GM20431 (cell line): ENCODE results near the gene PANK4.

Source experiments
- in situ Hi-C: fragments of 300-500 bp; cut with MseI, MboI; formaldehyde crosslinking; loops from one replicate; pipeline ENCODE4 v1.15.0; 2020; ENCODE audit warnings: low sequenced_read_pairs; ENCODE audit not compliant: unreplicated experiment

The PANK4 gene

DNA sequence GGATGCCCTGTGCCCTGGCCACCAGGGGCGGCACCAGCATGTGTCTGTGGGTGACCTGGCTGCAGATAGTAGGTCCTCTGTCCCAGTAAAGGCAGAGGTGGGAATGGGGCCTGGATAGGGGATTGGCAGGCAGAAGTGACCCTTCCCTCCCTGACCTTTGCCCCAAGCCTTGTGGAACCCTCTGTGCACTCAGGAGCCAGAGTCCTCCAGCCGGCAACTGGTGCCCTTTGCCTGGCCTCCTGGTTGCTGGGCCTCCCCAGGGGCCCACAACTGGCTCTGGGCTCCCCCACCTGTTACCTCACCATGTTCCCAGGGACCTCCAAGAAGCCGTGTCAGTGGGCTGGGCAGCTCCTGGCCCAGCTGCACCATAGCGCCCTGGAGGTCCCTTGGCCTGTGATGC, 40.4 kb downstream of the PANK4 start:
- in situ Hi-C loops: no loop called here

DNA sequence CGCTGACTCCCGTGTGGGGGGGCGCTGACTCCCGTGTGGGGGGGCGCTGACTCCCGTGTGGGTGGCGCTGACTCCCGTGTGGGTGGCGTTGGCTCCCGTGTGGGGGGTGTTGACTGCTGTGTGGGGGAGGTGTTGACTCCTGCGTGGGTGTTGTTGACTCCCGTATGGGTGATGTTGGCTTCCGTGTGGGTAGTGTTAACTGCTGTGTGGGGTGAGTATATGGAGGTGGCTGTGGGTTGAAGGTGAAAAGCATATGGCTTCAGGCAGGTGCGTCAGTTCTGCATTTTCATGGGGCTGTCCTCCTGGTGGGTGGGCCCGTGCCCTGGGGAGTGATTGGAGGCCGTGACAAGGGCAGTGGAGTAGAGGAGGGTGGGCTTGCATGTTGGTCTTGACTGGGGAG, 42.4 kb downstream of the PANK4 start:
- in situ Hi-C loops: no loop called here

DNA sequence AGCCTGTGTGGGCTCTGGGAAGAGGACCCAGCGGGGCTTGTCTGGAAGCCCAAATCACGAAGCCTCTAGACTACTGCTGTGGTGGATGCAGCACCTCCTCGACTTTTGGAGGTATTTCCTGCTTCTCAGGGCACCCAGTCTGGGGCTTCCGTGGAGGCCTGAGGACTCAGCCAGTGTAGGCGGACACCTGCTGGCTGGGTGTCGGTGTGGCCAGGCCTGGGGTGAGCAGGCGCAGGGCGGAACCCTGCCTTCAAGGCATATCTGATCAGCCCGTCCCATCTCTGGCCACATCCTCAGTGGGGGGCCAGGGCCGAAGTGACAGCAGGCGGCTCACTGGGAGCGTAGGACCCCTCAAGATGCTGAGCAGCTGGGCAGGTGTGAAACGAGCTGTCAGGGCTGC, 43.4 kb downstream of the PANK4 start:
- in situ Hi-C loops: no loop called here

GRCh38 chr1:2482588-2482987, 43.8 kb downstream of the PANK4 start:
- in situ Hi-C loops: no loop called here

DNA sequence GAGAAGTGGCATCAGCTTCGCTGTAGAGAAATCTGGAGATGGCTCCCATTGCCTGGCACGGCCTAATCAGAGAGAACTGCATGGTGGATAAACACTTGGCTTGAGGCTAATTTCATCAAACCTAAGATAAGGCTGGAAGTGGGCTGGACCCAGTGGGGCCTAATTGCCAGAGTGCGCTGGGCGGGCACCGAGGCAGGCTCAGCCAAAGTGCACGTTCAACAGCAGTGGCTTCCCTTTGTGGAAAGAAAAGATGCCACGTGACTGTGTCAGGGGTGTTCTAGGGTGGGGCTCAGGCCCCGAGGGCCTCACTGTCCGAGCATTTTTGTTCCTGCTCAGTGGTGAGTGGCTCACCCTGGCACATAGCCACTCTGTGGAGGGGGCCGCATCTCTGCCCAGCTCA, 44.5 kb downstream of the PANK4 start:
- in situ Hi-C loops: no loop called here

DNA sequence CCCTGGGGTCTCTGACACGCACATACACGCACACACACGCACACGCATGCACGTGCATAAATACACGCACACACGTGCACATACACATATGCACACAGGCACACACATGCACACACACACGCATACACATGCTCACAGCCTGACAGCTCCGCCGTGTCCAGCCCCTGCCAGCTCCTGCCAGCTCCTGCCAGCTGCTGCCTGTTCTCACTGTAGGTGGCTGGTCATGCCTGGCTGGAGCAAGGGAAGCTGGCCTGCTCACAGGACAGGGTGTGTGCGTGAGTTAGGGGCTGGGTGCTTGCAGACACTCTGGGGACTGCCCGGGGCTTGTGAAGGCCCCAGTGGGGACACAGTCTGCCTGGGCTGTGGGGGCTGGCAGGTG, 45.4 kb downstream of the PANK4 start:
- in situ Hi-C loops: no loop called here

DNA sequence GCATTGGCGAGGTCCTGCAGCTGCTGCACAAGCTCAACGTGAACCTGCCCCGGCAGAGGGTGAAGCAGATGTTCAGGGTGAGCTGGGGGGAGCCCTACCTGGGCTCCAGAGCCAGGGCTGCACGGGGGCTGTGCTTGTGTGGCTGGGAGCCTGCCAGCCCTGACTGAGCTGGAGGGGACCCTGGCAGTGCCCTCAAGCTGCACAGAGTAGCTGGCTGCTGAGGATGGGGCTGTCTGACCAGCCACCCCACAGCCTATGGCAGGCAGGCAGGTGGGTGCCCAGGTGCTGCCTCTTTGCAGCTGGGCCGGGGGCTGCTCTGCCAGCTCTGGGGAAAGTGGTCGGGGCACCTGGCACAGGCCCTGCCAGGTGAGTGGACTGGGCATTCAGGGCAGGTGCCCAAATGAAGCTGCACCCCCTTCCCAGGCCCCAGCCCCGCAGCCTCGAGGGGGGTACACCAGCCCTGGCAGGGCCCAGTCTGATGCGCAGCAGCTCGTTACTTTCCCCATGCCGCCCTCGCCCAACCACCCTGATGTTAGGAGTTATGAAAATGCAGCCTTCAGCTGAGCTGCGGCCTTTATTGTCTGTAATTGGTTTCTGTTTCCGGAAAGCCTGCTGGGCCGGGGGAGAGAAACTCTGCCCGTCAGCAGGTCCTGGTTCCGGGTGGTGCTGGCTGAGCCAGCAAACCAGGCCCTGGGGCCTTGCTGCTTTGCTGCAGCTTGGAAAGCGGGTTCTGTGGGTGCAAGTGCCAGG, 46.0 kb downstream of the PANK4 start:
- in situ Hi-C loops: no loop called here

DNA sequence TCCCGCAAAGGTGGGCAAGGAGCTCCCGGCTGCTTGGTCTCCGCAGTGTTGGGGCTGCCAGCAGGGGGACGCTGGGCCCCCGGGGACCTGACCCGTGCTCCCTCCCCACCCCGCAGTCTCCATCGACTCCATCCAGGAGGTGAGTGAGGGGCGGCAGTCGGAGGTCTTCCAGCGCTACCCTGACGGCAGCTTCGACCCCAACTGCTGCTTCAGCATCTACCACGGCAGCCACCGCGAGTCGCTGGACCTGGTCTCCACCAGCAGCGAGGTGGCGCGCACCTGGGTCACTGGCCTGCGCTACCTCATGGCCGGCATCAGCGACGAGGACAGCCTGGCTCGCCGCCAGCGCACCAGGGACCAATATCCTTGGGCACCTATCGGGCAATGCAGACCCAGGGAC, 46.8 kb downstream of the PANK4 start:
- in situ Hi-C loops: no loop called here

DNA sequence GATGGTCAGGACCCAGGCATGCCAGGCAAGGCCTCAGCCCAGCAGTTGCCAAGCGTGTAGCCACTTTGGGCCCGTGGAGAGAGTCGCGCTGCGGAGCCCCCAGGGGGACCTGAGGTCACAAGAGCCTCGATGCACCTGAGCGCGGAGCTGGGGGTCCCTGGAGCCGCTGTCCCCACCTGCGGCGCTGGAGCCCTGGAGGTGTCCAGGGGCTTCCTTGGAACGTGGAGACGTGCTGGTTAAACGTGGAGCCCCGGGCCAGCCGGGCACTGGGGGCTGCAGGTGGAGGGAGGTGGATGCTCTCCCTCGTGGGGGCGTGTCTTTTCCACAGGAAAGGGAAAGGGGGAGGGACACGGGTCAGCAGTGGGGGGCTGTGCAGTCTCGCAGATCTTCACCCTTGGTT, 47.2 kb downstream of the PANK4 start:
- in situ Hi-C loops: no loop called here

DNA sequence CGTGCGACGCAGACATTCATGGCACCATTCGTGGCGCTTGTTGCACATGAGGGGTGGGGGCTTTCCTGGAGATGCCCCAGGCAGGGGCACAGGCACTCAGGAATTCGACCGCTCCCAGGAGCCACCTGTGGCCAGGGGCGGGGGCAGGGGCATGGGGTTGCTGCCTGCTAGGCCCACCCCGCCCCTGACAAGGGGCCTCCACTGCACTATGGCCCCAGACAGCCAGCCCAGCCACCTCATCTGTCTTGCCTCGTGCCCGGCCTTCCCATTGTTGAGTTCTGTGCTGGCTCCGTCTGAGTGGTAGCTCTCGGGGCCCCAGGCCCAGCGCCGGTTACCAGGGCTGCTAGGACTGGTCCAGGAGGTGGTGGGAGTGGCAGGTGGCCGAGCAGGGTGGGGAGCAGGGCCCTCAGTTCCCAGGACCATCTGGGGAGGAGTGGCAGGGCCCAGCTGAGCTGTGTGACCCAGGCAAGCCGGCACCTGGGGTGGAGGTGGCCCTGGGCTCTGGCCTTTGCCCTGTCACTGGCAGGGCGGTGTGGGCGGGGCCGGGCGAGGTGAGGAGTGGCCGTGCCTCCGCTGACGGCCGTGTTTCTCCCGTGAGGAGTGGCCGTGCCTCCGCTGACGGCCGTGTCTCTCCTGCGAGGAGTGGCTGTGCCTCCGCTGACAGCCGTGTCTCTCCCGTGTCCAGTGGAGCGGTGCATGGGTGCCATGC, 48.5 kb downstream of the PANK4 start:
- in situ Hi-C loops: no loop called here

- in situ Hi-C loops: no loop called here
Measured at GRCh38 chr1:2477309-2477708, 49.1 kb downstream of the PANK4 start.

DNA sequence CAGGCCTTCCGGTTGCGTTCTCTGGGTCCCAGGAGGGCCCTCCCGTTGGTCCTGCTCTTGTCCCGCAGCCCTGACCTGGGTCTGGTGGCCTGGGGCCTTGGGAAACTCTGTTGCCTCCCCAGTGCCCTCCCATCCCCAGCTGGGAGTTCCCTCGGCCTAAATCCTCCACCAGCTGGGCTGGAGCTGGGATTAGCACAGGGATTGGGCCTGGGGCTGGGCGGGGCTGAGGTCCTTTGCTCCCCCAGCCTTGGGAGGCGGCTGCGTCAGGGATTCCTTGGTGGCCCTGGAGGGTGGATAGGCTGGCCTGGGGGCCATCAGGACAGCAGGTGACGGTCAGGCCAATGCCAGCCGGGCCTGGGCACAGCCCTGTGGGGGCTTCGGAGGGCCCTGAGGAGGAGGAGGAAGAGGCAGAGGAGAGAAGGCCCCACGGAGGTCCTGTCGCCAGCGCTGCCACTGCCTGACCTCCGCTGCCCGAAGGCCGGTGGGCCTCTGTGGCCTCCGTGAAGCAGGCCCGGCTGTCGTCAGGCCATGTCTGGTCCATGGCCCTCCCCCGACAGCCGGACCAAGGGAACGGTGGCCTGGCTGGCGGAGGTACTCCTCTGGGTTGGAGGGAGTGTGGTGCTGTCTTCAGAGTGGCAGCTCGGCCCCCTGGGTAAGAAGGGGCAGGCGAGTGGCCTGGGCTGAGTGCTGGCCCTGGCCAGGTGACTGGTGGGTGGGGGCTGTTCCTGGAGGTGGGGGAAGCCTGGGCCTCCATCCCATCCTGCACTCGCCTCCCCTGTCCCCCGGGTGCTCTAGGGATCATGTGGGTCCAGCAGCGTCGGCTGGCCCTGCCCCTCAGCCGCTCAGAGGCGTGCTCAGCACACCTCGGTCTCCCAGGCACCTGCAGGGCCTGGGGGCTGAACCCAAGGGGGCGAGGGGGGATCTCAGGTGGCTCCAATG, 50.1 kb downstream of the PANK4 start, which contains the start of gene PLCH2:
PLCH2 (plus strand) TSS at position 229 of the 939 bp plus-strand sequence; CDS start at position 529, 300 bp downstream.
- in situ Hi-C loops: no loop called here

- in situ Hi-C loops: no loop called here
Measured at GRCh38 chr1:2475571-2475970, 50.8 kb downstream of the PANK4 start.

- in situ Hi-C loops: no loop called here
Measured at GRCh38 chr1:2474933-2475371, 51.4 kb downstream of the PANK4 start.

- in situ Hi-C loops: no loop called here
Measured at GRCh38 chr1:2474104-2474844, 52.1 kb downstream of the PANK4 start.

GRCh38 chr1:2473198-2473597, 53.2 kb downstream of the PANK4 start:
- in situ Hi-C loops: no loop called here

- in situ Hi-C loops: no loop called here
Measured at GRCh38 chr1:2472561-2473177, 53.7 kb downstream of the PANK4 start.

DNA sequence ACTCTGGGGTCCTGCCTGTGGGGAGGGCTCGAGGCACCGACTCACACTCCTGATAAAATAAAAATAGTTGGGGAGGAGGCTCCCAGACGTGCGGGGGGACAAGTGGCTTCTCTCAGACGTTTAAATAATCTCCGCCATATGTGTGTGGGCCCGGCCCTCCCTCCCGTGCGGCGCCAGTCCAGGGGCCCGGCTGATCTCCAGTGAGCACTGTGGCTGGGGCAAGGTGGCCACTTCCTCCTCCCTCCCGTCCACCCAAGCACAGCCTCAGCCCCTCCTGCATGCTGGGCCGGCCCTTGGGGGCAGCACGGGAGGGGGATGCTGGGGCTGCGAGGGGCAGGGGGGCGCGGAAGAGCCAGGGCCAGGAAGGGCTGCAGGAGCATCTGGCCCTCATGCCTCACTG, 54.3 kb downstream of the PANK4 start:
- in situ Hi-C loops: no loop called here

DNA sequence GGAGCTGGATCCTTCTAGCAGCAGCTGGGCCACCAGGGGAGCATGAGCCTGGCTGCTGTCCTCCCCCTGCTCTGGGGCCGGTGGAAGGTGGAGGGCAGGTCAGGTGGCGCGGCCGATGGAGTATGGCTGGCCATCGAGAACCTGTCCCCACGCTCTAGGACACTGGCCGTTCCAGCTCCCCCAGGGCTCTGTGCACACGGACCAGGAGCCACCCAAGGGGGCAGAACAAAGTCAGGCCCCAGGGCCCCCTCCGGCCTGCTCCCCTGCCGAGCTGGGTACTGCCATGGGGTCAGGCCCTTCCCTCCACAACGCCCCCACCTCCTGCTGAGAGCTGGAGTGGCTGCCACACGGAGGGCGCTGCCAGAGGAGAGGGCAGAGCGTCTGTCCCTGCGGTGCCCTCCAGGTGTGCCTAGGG, 54.8 kb downstream of the PANK4 start:
- in situ Hi-C loops: no loop called here

DNA sequence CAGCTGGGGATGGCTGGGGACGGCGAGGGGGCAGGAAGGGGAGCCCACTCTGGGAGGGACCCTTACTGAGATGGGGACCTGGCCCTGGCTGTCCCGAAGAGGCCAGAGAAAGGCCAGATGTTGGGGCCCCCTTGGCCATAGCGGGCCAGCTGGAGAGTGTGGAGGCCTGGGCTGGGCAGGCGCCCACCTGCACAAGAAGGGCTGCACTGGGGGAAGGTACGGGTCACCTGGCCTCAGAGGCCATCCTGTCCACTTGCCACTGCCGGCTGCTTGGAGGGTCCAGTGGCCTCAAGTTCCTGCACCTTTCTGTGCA, 55.3 kb downstream of the PANK4 start:
- in situ Hi-C loops: no loop called here
